Colon (tissue), 2 donors: ENCODE data around the gene TAF11L12.
"Not testable (repeated sequence)": the region's sequence is repeated elsewhere in the genome, so short reads cannot be mapped to it uniquely, and the experiment has no call there.

ENCODE experiments used
- FAIRE-seq: peaks from 2 replicates; lab custom pipeline; 2012; peaks lifted over from hg19 to GRCh38; lab: Jason Lieb, UNC
- donor health status: control.
- donor health status: control.

The TAF11L12 gene

GRCh38 chr5:17610092-17610491 lies at the start of gene TAF11L12:
Gene TAF11L12 (plus strand): TSS chr5:17610392.
- FAIRE-seq, result not testable (repeated sequence)

- FAIRE-seq, result not testable (repeated sequence)
These were observed 24.5 kb upstream of the TAF11L12 start, which contains the start of gene TAF11L7 for GRCh38 chr5:17585658-17586057. Gene TAF11L7 (minus strand): TSS chr5:17585758.

GRCh38 chr5:17590860-17591259 lies 19.3 kb upstream of the TAF11L12 start, which contains the start of gene TAF11L8:
Gene TAF11L8 (minus strand): TSS chr5:17590960.
- not testable (repeated sequence) for FAIRE-seq

GRCh38 chr5:17594255-17594654 lies 15.9 kb upstream of the TAF11L12 start, which contains the start of gene TAF11L9:
Gene TAF11L9 (minus strand): TSS chr5:17594394.
- not testable (repeated sequence) for FAIRE-seq

GRCh38 chr5:17597728-17598127 lies 12.5 kb upstream of the TAF11L12 start, which contains the start of gene TAF11L10:
Gene TAF11L10 (minus strand): TSS chr5:17597828.
- FAIRE-seq, result not testable (repeated sequence)

GRCh38 chr5:17603880-17604279 lies 6.3 kb upstream of the TAF11L12 start, which contains the start of gene TAF11L11:
Gene TAF11L11 (plus strand): TSS chr5:17604183.
- FAIRE-seq, result not testable (repeated sequence)

- FAIRE-seq, result no peak
These were observed 5.2 kb upstream of the TAF11L12 start for GRCh38 chr5:17604951-17605350.

GRCh38 chr5:17607461-17607860 lies 2.7 kb upstream of the TAF11L12 start:
- FAIRE-seq, result not testable (repeated sequence)

- no peak for FAIRE-seq
These were observed 4.8 kb downstream of the TAF11L12 start for GRCh38 chr5:17614872-17615605.

GRCh38 chr5:17619354-17619753 lies 9.2 kb downstream of the TAF11L12 start:
- no peak for FAIRE-seq

- FAIRE-seq, result no peak
These were observed 10.4 kb downstream of the TAF11L12 start for GRCh38 chr5:17620627-17621026.

GRCh38 chr5:17625686-17626085 lies 15.5 kb downstream of the TAF11L12 start:
- FAIRE-seq, result no peak

GRCh38 chr5:17631788-17632187 lies 21.6 kb downstream of the TAF11L12 start, which contains the start of gene TAF11L13:
Gene TAF11L13 (plus strand): TSS chr5:17632088.
- not testable (repeated sequence) for FAIRE-seq

GRCh38 chr5:17634160-17634559 lies 24.0 kb downstream of the TAF11L12 start, which contains the start of gene TAF11L14:
Gene TAF11L14 (plus strand): TSS chr5:17634460.
- no peak for FAIRE-seq

GRCh38 chr5:17649232-17649631 lies 39.0 kb downstream of the TAF11L12 start:
- FAIRE-seq, result not testable (repeated sequence)

GRCh38 chr5:17655201-17655759 lies 45.1 kb downstream of the TAF11L12 start:
- FAIRE-seq, result not testable (repeated sequence)

- no peak for FAIRE-seq
These were observed 45.7 kb downstream of the TAF11L12 start for GRCh38 chr5:17655921-17656320.
